Measurements from ENCODE around the gene JAZF1. TPM values are rescaled to one million over a fixed set of nuclear protein-coding genes. Genes with fewer than 3 reads are reported as not detected.

The JAZF1 gene
- total and polyA plus RNA-seq, 2 of the 8 experiments (the other 6 are each of a cell fraction or from before 2014, with no cell fraction given), result 2.6 to 21.8 TPM

DNA sequence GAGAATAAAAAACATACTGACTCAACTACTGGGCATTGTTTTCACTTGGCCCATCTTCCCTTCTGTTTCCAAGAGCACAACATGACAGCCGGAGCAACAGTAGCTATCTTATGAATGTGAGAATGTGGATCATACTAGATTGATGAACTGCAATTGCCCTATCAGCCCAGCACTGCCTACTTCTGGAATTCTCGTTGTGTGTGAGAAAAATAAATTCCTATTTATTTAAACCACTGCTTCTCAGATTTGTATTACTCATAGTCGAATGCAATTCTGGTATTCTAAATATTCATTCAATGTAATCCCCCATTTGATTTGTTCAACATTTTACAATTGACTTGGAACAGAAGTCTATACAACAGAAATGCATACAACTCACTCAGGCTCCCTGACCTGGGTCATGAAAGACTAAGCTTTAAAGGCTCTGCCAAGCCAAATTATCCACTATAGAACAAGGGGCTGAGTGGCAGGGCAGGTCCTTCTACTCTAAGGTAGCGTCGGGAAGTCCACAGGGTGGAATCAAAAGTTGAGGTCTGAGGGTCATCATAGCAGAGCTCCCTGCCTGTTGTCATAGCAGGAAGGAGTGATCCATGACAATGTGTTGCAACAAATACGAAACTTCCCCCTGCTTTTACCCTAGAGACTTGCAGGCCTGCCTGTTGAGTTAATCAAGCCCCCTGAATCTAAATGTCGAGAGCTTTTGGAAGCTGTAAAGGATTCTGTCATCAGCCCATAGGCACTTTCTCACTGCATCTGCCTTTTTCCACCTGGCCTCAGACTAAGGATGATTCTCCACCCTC is 12.4 kb upstream of the JAZF1 start:
- no peaks in the 10 kb centered on the region; a peak in 1 of 7 replicates for H3K27me3 ChIP-seq (replicated peaks in 1 of 4; ENCODE audit: control insufficient read depth in 3 of 4, extremely low read depth in 1 of 4, insufficient read depth in 3 of 4, low read length in 3 of 4)
- H3K79me1 ChIP-seq (ENCODE audit: low read depth, low read length), result no peaks in the 10 kb centered on the region
- H3K18ac ChIP-seq (ENCODE audit: extremely low read depth, low read length), result no peak overlapping the region
- peak overlapping the region; percentile 55; the same call in 1 of the 2 replicates for H2AFZ ChIP-seq (ENCODE audit: low read length)
- no peak overlapping the region for H3K9ac ChIP-seq (replicated peaks in 1 of 4; ENCODE audit: extremely low read depth in 1 of 4, low read depth in 3 of 4, low read length in 3 of 4)
- H3K79me2 ChIP-seq (ENCODE audit: control insufficient read depth in 1 of 2, insufficient read depth in 2 of 2, low read length in 2 of 2), result no peaks in the 10 kb centered on the region
- no peak overlapping the region for H2AK5ac ChIP-seq (ENCODE audit: low read depth, low read length)
- no peak overlapping the region for H2BK15ac ChIP-seq (ENCODE audit: low read length)
- H3K4me2 ChIP-seq (ENCODE audit: insufficient read depth in 1 of 2, low read depth in 2 of 2, low read length in 2 of 2), result no peak overlapping the region
- H4K20me1 ChIP-seq (replicated peaks in 1 of 2; ENCODE audit: control insufficient read depth in 1 of 2, insufficient read depth in 2 of 2, low read length in 2 of 2), result no peaks in the 10 kb centered on the region
- H3K9me3 ChIP-seq (ENCODE audit: insufficient read depth in 2 of 2, low read depth in 1 of 2, low read length in 1 of 2), result no peaks in the 10 kb centered on the region
- H3K23ac ChIP-seq (ENCODE audit: insufficient read length), result no peak overlapping the region
- H4K91ac ChIP-seq (replicated peaks; ENCODE audit: insufficient read length, low read length), result no peak overlapping the region
- no peak overlapping the region for H3K14ac ChIP-seq (ENCODE audit: insufficient read length)
- no peak for DNase-seq (ENCODE audit: low read depth in 1 of 2, low spot score in 2 of 2)
- POLR2A ChIA-PET (ENCODE audit: partially characterized antibody), result no interaction called here
- no peak overlapping the region for H3K4me3 ChIP-seq (ENCODE audit: extremely low read depth in 1 of 4, insufficient read depth in 2 of 4, low read depth in 3 of 4, low read length in 4 of 4)
- H3K56ac ChIP-seq (replicated peaks; ENCODE audit: insufficient read length, low read depth, low read length), result no peak overlapping the region
- H2BK5ac ChIP-seq (ENCODE audit: low read depth, low read length), result no peak overlapping the region
- no peaks in the 10 kb centered on the region for H3K36me3 ChIP-seq (ENCODE audit: control insufficient read depth in 2 of 4, insufficient read depth in 4 of 4, low read length in 3 of 4)
- H3K4me1 ChIP-seq (replicated peaks in 1 of 4; ENCODE audit: control insufficient read depth in 3 of 4, insufficient read depth in 4 of 4, low read length in 3 of 4), result peaks cover 0 to 6% (median 3%) of the 10 kb centered on the region in 4 experiments; a peak in 3 of 7 replicates
- H2BK12ac ChIP-seq (ENCODE audit: low read depth, low read length), result peak overlapping the region; percentile 55; the same call in 1 of the 2 replicates
- no peak overlapping the region for H4K8ac ChIP-seq (ENCODE audit: extremely low read depth, insufficient read depth, low read length)
- H2BK20ac ChIP-seq (ENCODE audit: low read length), result no peak overlapping the region
- H3K27ac ChIP-seq (ENCODE audit: low read depth, low read length), result no peak overlapping the region; the same call in 1 of the 2 replicates
- CTCF ChIA-PET (ENCODE audit: partially characterized antibody), result interaction anchor here (2.0 to 4.5 kb wide), 2 partner anchors 9 to 13 kb away, joined by 6 to 24 read pairs; no protein-coding TSS in a partner anchor
- H4K5ac ChIP-seq (ENCODE audit: insufficient read length, low read depth, low read length), result no peak overlapping the region
- no peaks in the 10 kb centered on the region for H3K23me2 ChIP-seq (ENCODE audit: low read depth, low read length)
- no peak overlapping the region for H2BK120ac ChIP-seq (replicated peaks; ENCODE audit: low read depth, low read length)
- no peak overlapping the region for H3K4ac ChIP-seq (replicated peaks; ENCODE audit: insufficient read length, low read depth, low read length)
- 92% methylated on average over 7 of the region's 7 CpGs; no CpG with 5 or more reads in 1 of the 2 experiments for WGBS, 2 experiments (ENCODE audit: extremely low coverage in 1 of 2, insufficient coverage in 1 of 2, insufficient read length in 1 of 2, insufficient replicate concordance in 2 of 2, low coverage in 1 of 2, low lambda C conversion rate in 2 of 2, missing lambda C conversion rate in 1 of 2)
- no peak for FAIRE-seq
- no peak for TF ChIP-seq HDAC6 (IDR thresholded peaks at IDR 0.05; ENCODE audit: low read depth, low read length)
- no peak for TF ChIP-seq PHF8 (conservative IDR thresholded peaks at IDR 0.05; ENCODE audit: low read depth, low read length)
- TF ChIP-seq ASH2L (IDR thresholded peaks at IDR 0.05; ENCODE audit: low read length), result no peak
- no peak for TF ChIP-seq KDM5A (IDR thresholded peaks at IDR 0.05; ENCODE audit: low read length)
- TF ChIP-seq SP1 (IDR thresholded peaks at IDR 0.05; ENCODE audit: low read depth, low read length), result no peak
- no peak for TF ChIP-seq SP4 (IDR thresholded peaks at IDR 0.05; ENCODE audit: low read length)
- TF ChIP-seq BRCA1 (IDR thresholded peaks at IDR 0.05; ENCODE audit: low read depth, low read length), result no peak
- no peak for TF ChIP-seq SIN3A (conservative IDR thresholded peaks at IDR 0.05 in 1 of 2, IDR thresholded peaks at IDR 0.05 in 1 of 2; ENCODE audit: low read depth in 1 of 2, low read length in 2 of 2)
- TF ChIP-seq RFX5 (IDR thresholded peaks at IDR 0.05; ENCODE audit: borderline replicate concordance, low read depth, low read length), result no peak
- TF ChIP-seq BACH1 (IDR thresholded peaks at IDR 0.05; ENCODE audit: low read length), result no peak
- TF ChIP-seq NANOG (IDR thresholded peaks at IDR 0.05; ENCODE audit: insufficient read depth, low read depth, low read length, poor library complexity, severe bottlenecking), result no peak
- no peak for TF ChIP-seq SIX5 (IDR thresholded peaks at IDR 0.05; ENCODE audit: low read depth, low read length)
- no peak for TF ChIP-seq MAX (IDR thresholded peaks at IDR 0.05)

Data from H1 (cell line).